Prostate gland (tissue), 2 donors: ENCODE measurements around the gene LRRC34. TPM values are rescaled to one million over a fixed set of nuclear protein-coding genes. Genes with fewer than 3 reads are reported as not detected.

Source experiments
- DNase-seq: peaks from one replicate; pipeline ENCODE4 v3.0.0-alpha.2; 2019; ENCODE audit warnings: low spot score
- H3K27ac ChIP-seq, 2 donors: fragments of 200-600 bp; sonication (generic); 2 replicates each; pipeline ENCODE4 v1.5.1; 2017 to 2019
- H3K27me3 ChIP-seq: fragments of 200-600 bp; sonication (generic); replicated peaks from 2 replicates; pipeline ENCODE4 v1.5.1; 2019; ENCODE audit not compliant: insufficient read depth
- H3K36me3 ChIP-seq, 2 donors: fragments of 200-600 bp; sonication (generic); 1 replicate in 1 of 2; 2 replicates in 1 of 2; pipeline versions ENCODE4 v1.5.1 to v1.8.1; 2017 to 2019
- H3K4me1 ChIP-seq: fragments of 200-600 bp; sonication (generic); replicated peaks from 2 replicates; pipeline ENCODE4 v1.5.1; 2019
- H3K4me3 ChIP-seq, 2 donors: fragments of 200-600 bp; sonication (generic); 2 replicates each; pipeline ENCODE4 v1.5.1; 2017 to 2019
- H3K9me3 ChIP-seq: fragments of 200-600 bp; sonication (generic); 2 replicates; pipeline ENCODE4 v1.5.1; 2017
- CTCF ChIP-seq, 4 experiments: fragments of 200-600 bp in 2 of 4; fragments of 450-650 bp in 2 of 4; sonication (generic) in 2 of 4; IDR thresholded peaks; 1 replicate in 3 of 4; 2 replicates in 1 of 4; pipeline ENCODE4 v1.5.1; 2016 to 2019; ENCODE audit warnings: antibody characterized with exemption in 4 of 4, mild to moderate bottlenecking in 2 of 4, moderate library complexity in 2 of 4
- POLR2A ChIP-seq: fragments of 450-650 bp; IDR thresholded peaks from one replicate; pipeline ENCODE4 v1.6.1; 2016; ENCODE audit warnings: antibody characterized with exemption, mild to moderate bottlenecking
- POLR2AphosphoS5 ChIP-seq: sonication (generic); formaldehyde crosslinking; IDR thresholded peaks from one replicate; pipeline ENCODE4 v1.6.1; 2017; ENCODE audit warnings: antibody characterized with exemption
- WGBS: methylation state at CpG from one replicate; pipeline ENCODE4 v1.1.5; 2018; 5-methylcytosine and 5-hydroxymethylcytosine counted together
- intact Hi-C: fragments of 100-400 bp; cut with DNase I; formaldehyde crosslinking; loops from one replicate; pipeline ENCODE4 v1.14.2; 2022
- total RNA-seq, 2 donors: library from RNA; depleted of rRNA; stranded (reverse); fragments of >200 nt; gene quantifications; one replicate each; pipeline ENCODE4 v1.1.0, GENCODE V29; 2016

LRRC34 gene
- total RNA-seq, 2 donors from 2014 or later, result 2.8 to 5.4 TPM

- TF ChIP-seq POLR2AphosphoS5 (no peak), CTCF (IDR thresholded peaks at IDR 0.05) (no peak), POLR2A (no peak)
- Histone ChIP-seq H3K4me3 (no peak overlapping the region), H3K27me3 (no peaks in the 10 kb centered on the region), H3K4me1 (no peaks in the 10 kb centered on the region), H3K27ac (no peak overlapping the region), H3K9me3 (no peaks in the 10 kb centered on the region), H3K36me3 (no peaks in the 10 kb centered on the region)
- intact Hi-C loops, result no loop called here
- DNase-seq, result no peak
- 93% methylated on average over 2 of the region's 2 CpGs for WGBS
These were observed 53.4 kb downstream of the LRRC34 start for GRCh38 chr3:169759256-169759655.

GRCh38 chr3:169758359-169758994 lies 54.2 kb downstream of the LRRC34 start:
- H3K27ac ChIP-seq, result no peak overlapping the region
- no peak for DNase-seq
- no peaks in the 10 kb centered on the region for H3K9me3 ChIP-seq
- intact Hi-C loops, result no loop called here
- no peaks in the 10 kb centered on the region for H3K36me3 ChIP-seq
- no peak overlapping the region for H3K4me3 ChIP-seq
- no peaks in the 10 kb centered on the region for H3K27me3 ChIP-seq
- TF ChIP-seq POLR2AphosphoS5, result no peak
- TF ChIP-seq CTCF (IDR thresholded peaks at IDR 0.05), result no peak
- no peak for TF ChIP-seq POLR2A
- 50% methylated on average over 5 of the region's 5 CpGs for WGBS
- no peaks in the 10 kb centered on the region for H3K4me1 ChIP-seq

GRCh38 chr3:169755488-169755887 lies 57.2 kb downstream of the LRRC34 start:
- Histone ChIP-seq H3K36me3 (no peaks in the 10 kb centered on the region), H3K4me3 (no peak overlapping the region), H3K27me3 (no peaks in the 10 kb centered on the region), H3K4me1 (no peaks in the 10 kb centered on the region), H3K27ac (no peak overlapping the region), H3K9me3 (no peaks in the 10 kb centered on the region)
- no peak for TF ChIP-seq CTCF (IDR thresholded peaks at IDR 0.05)
- TF ChIP-seq POLR2A, result no peak
- TF ChIP-seq POLR2AphosphoS5, result no peak
- intact Hi-C loops, result no loop called here
- no peak for DNase-seq
- 63% methylated on average over 2 of the region's 2 CpGs for WGBS

- 57% methylated on average over 3 of the region's 3 CpGs for WGBS
- intact Hi-C loops, result no loop called here
These were observed 58.0 kb downstream of the LRRC34 start for GRCh38 chr3:169754711-169755110.

GRCh38 chr3:169751875-169752274 lies 60.8 kb downstream of the LRRC34 start:
- no peak for DNase-seq
- Histone ChIP-seq H3K4me3 (no peak overlapping the region), H3K4me1 (no peaks in the 10 kb centered on the region), H3K27me3 (no peaks in the 10 kb centered on the region), H3K36me3 (no peaks in the 10 kb centered on the region), H3K9me3 (no peaks in the 10 kb centered on the region), H3K27ac (no peak overlapping the region)
- WGBS, result 74% methylated on average over 2 of the region's 2 CpGs
- TF ChIP-seq POLR2AphosphoS5, result no peak
- TF ChIP-seq POLR2A, result no peak
- TF ChIP-seq CTCF (IDR thresholded peaks at IDR 0.05), result no peak
- intact Hi-C loops, result no loop called here

More at GRCh38 chr3:169754711-169755110, 58.0 kb downstream of the LRRC34 start:
- Histone ChIP-seq H3K4me1 (no peaks in the 10 kb centered on the region), H3K27ac (no peak overlapping the region), H3K9me3 (no peaks in the 10 kb centered on the region), H3K4me3 (no peak overlapping the region), H3K27me3 (no peaks in the 10 kb centered on the region), H3K36me3 (no peaks in the 10 kb centered on the region)
- DNase-seq, result no peak
- TF ChIP-seq POLR2AphosphoS5 (no peak), POLR2A (no peak)
